H9 (cell line): Measurements from ENCODE around the gene OR56B1. TPM values are rescaled to one million over a fixed set of nuclear protein-coding genes. Genes with fewer than 3 reads are reported as not detected.

Experiments
- DNase-seq: peaks from one replicate; pipeline ENCODE4 v3.0.0-alpha.2; 2017
- H2AFZ ChIP-seq: one replicate; pipeline ENCODE4 v1.6.1; 2013; ENCODE audit warnings: mild to moderate bottlenecking, low read length, control low read depth, moderate library complexity
- H2AK5ac ChIP-seq: 2 replicates; pipeline ENCODE4 v1.6.1; 2013; ENCODE audit warnings: low read length, control low read depth, mixed read lengths; ENCODE audit not compliant: insufficient read length
- H2BK120ac ChIP-seq: one replicate; pipeline ENCODE4 v1.6.1; 2013; ENCODE audit warnings: low read depth, mild to moderate bottlenecking, low read length, control low read depth, inconsistent platforms; ENCODE audit not compliant: poor library complexity, severe bottlenecking
- H2BK12ac ChIP-seq: 2 replicates; pipeline ENCODE4 v1.6.1; 2013; ENCODE audit warnings: low read length, control low read depth, mixed read lengths, low read depth; ENCODE audit not compliant: insufficient read length
- H2BK15ac ChIP-seq: 2 replicates; pipeline ENCODE4 v1.6.1; 2013; ENCODE audit warnings: low read depth, low read length, control low read depth
- H2BK20ac ChIP-seq: one replicate; pipeline ENCODE4 v1.6.1; 2013; ENCODE audit warnings: low read depth, mild to moderate bottlenecking, low read length, control low read depth, inconsistent platforms; ENCODE audit not compliant: poor library complexity, severe bottlenecking
- H2BK5ac ChIP-seq: 2 replicates; pipeline ENCODE4 v1.6.1; 2013; ENCODE audit warnings: low read length, control low read depth, mixed read lengths; ENCODE audit not compliant: insufficient read length
- H3K14ac ChIP-seq: 2 replicates; pipeline ENCODE4 v1.6.1; 2013; ENCODE audit warnings: low read length, control low read depth; ENCODE audit not compliant: insufficient read depth
- H3K18ac ChIP-seq: 2 replicates; pipeline ENCODE4 v1.6.1; 2013; ENCODE audit warnings: low read depth, mild to moderate bottlenecking, mixed read lengths, low read length, control low read depth; ENCODE audit not compliant: insufficient read length
- H3K23ac ChIP-seq: 2 replicates; pipeline ENCODE4 v1.6.1; 2013; ENCODE audit warnings: low read length, control low read depth, mixed read lengths, low read depth; ENCODE audit not compliant: insufficient read length
- H3K23me2 ChIP-seq: 2 replicates; pipeline ENCODE4 v1.6.1; 2013; ENCODE audit warnings: low read depth, mild to moderate bottlenecking, mixed read lengths, low read length, control low read depth; ENCODE audit not compliant: insufficient read length, poor library complexity, severe bottlenecking
- H3K27ac ChIP-seq: 2 replicates; pipeline ENCODE4 v1.5.1; 2013; ENCODE audit warnings: low read length, control low read depth, mixed read lengths, low read depth; ENCODE audit not compliant: insufficient read length
- H3K27me3 ChIP-seq: 2 replicates; pipeline ENCODE4 v1.6.1; 2013; ENCODE audit warnings: low read length, control low read depth, inconsistent platforms; ENCODE audit not compliant: insufficient read depth
- H3K4ac ChIP-seq: 2 replicates; pipeline ENCODE4 v1.6.1; 2013; ENCODE audit warnings: low read depth, mild to moderate bottlenecking, control low read depth, inconsistent platforms, low read length, moderate library complexity
- H3K4me1 ChIP-seq: 2 replicates; pipeline ENCODE4 v1.6.1; 2013; ENCODE audit warnings: low read length, control low read depth, inconsistent platforms; ENCODE audit not compliant: insufficient read depth
- H3K4me2 ChIP-seq: 2 replicates; pipeline ENCODE4 v1.6.1; 2013; ENCODE audit warnings: low read length, control low read depth, mixed read lengths; ENCODE audit not compliant: insufficient read length, insufficient read depth
- H3K56ac ChIP-seq: 2 replicates; pipeline ENCODE4 v1.6.1; 2013; ENCODE audit warnings: low read depth, mild to moderate bottlenecking, mixed read lengths, low read length, control low read depth; ENCODE audit not compliant: insufficient read length
- H3K79me1 ChIP-seq: 2 replicates; pipeline ENCODE4 v1.6.1; 2013; ENCODE audit warnings: low read depth, mild to moderate bottlenecking, moderate library complexity, low read length, control low read depth, inconsistent platforms; ENCODE audit not compliant: insufficient read depth, poor library complexity, severe bottlenecking
- H3K79me2 ChIP-seq: 2 replicates; pipeline ENCODE4 v1.6.1; 2013; ENCODE audit warnings: low read length, control low read depth, inconsistent platforms; ENCODE audit not compliant: insufficient read depth
- H3K9ac ChIP-seq: 2 replicates; pipeline ENCODE4 v1.6.1; 2013; ENCODE audit warnings: low read length, control low read depth, mixed read lengths; ENCODE audit not compliant: insufficient read length; ENCODE audit errors: extremely low read depth
- H3K9me3 ChIP-seq: one replicate; pipeline ENCODE4 v1.6.1; 2013; ENCODE audit warnings: low read depth, low read length, inconsistent platforms; ENCODE audit not compliant: control insufficient read depth
- H3T11ph ChIP-seq: one replicate; pipeline ENCODE4 v1.6.1; 2013; ENCODE audit warnings: mild to moderate bottlenecking, low read length, control low read depth, inconsistent platforms
- H4K20me1 ChIP-seq: one replicate; pipeline ENCODE4 v1.6.1; 2013; ENCODE audit not compliant: control insufficient read depth, insufficient read length, insufficient read depth
- H4K5ac ChIP-seq: 2 replicates; pipeline ENCODE4 v1.6.1; 2013; ENCODE audit warnings: low read depth, mild to moderate bottlenecking, mixed read lengths, low read length, control low read depth; ENCODE audit not compliant: insufficient read length
- H4K8ac ChIP-seq: replicated peaks from 2 replicates; pipeline ENCODE4 v1.6.1; 2013; ENCODE audit warnings: low read length, control low read depth, mixed read lengths, low read depth; ENCODE audit not compliant: insufficient read length
- H4K91ac ChIP-seq: 2 replicates; pipeline ENCODE4 v1.6.1; 2013; ENCODE audit warnings: low read depth, mild to moderate bottlenecking, moderate library complexity, mixed read lengths, low read length, control low read depth; ENCODE audit not compliant: insufficient read length
- H3K27ac Mint-ChIP-seq, 3 experiments: 2 replicates in 2 of 3; 3 replicates in 1 of 3; pipeline ENCODE4 v1.8.0; 2020 to 2021; ENCODE audit warnings: mixed read lengths in 3 of 3, mild to moderate bottlenecking in 1 of 3, moderate library complexity in 1 of 3
- H3K27me3 Mint-ChIP-seq: 2 replicates; pipeline ENCODE4 v1.8.0; 2021; ENCODE audit warnings: low read depth, mild to moderate bottlenecking, moderate library complexity, mixed read lengths
- H3K36me3 Mint-ChIP-seq, 3 experiments: 2 replicates in 2 of 3; 3 replicates in 1 of 3; pipeline ENCODE4 v1.8.0; 2020 to 2021; ENCODE audit warnings: low read depth in 3 of 3, mixed read lengths in 3 of 3; ENCODE audit not compliant: insufficient read depth in 1 of 3
- H3K4me1 Mint-ChIP-seq, 2 experiments: 2 replicates each; pipeline ENCODE4 v1.8.0; 2020; ENCODE audit warnings: mixed read lengths in 2 of 2
- H3K4me3 Mint-ChIP-seq, 2 experiments: 2 replicates in 1 of 2; 3 replicates in 1 of 2; pipeline ENCODE4 v1.8.0; 2020 to 2021; ENCODE audit warnings: mild to moderate bottlenecking in 2 of 2, mixed read lengths in 2 of 2, moderate library complexity in 1 of 2
- H3K9me3 Mint-ChIP-seq, 2 experiments: 2 replicates in 1 of 2; 3 replicates in 1 of 2; pipeline ENCODE4 v1.8.0; 2020; ENCODE audit warnings: mild to moderate bottlenecking in 2 of 2, mixed read lengths in 2 of 2, moderate library complexity in 1 of 2
- CTCF ChIP-seq: fragments of 200-600 bp; sonication (generic); conservative IDR thresholded peaks from 3 replicates; pipeline ENCODE4 v1.8.0; 2021; ENCODE audit warnings: antibody characterized with exemption, mild to moderate bottlenecking
- WGBS: extraction: QIAGEN DNeasy Blood & Tissue Kit; methylation state at CpG from one replicate; pipeline ENCODE4 v1.1.7; 2013; ENCODE audit warnings: missing lambda C conversion rate, low lambda C conversion rate, mixed read lengths; ENCODE audit not compliant: insufficient read length; ENCODE audit errors: extremely low coverage; 5-methylcytosine and 5-hydroxymethylcytosine counted together
- total RNA-seq: library from RNA; stranded (reverse); gene quantifications from 2 replicates; pipeline ENCODE4 v1.2.1, GENCODE V29; 2021

The OR56B1 gene
- total RNA-seq, 1 experiment from 2014 or later, result not detected

- Histone ChIP-seq H3K79me2 (no peaks in the 10 kb centered on the region), H3K4ac (no peak overlapping the region), H3K4me2 (no peak overlapping the region), H3K18ac (no peak overlapping the region), H3K9ac (no peak overlapping the region), H4K8ac (no peak overlapping the region), H4K91ac (no peak overlapping the region), H2BK120ac (no peak overlapping the region), H4K20me1 (no peaks in the 10 kb centered on the region), H3K4me1 (no peaks in the 10 kb centered on the region), H2BK5ac (no peak overlapping the region), H3K27ac (no peak overlapping the region), H3K14ac (no peak overlapping the region), H4K5ac (no peak overlapping the region), H2BK15ac (no peak overlapping the region), H2AK5ac (no peak overlapping the region), H3K56ac (no peak overlapping the region), H3T11ph (no peak overlapping the region), H2BK20ac (no peak overlapping the region), H3K23ac (no peak overlapping the region), H3K79me1 (no peaks in the 10 kb centered on the region), H3K27me3 (no peaks in the 10 kb centered on the region), H3K23me2 (no peaks in the 10 kb centered on the region), H2BK12ac (no peak overlapping the region), H3K9me3 (no peaks in the 10 kb centered on the region), H2AFZ (no peak overlapping the region)
- H3K27ac Mint-ChIP-seq, result peak overlapping the region in 1 of 3 experiments; percentile 17; a peak in 1 of 7 replicates
- H3K36me3 Mint-ChIP-seq, result no peaks in the 10 kb centered on the region
- H3K4me3 Mint-ChIP-seq, result no peak overlapping the region
- WGBS, result no CpG with 5 or more reads among the region's 2 CpGs
- TF ChIP-seq CTCF, result no peak
- H3K27me3 Mint-ChIP-seq, result no peaks in the 10 kb centered on the region; the same call in 1 of the 2 replicates
- DNase-seq, result no peak
- H3K4me1 Mint-ChIP-seq, result no peaks in the 10 kb centered on the region
- H3K9me3 Mint-ChIP-seq, result no peaks in the 10 kb centered on the region; a peak in 2 of 5 replicates
Observed at GRCh38 chr11:5722622-5723021, 13.6 kb upstream of the OR56B1 start.
